ENCODE measurements around the gene RBL1.

- TF ChIP-seq CTCF (IDR thresholded peaks at IDR 0.05) (no peak), EZH2phosphoT487 (IDR thresholded peaks at IDR 0.05) (no peak)
Measured at GRCh38 chr20:36997121-36997520, 98.7 kb downstream of the RBL1 start.
